ENCODE measurements around the gene FGF8. TPM values are rescaled to one million over a fixed set of nuclear protein-coding genes. Genes with fewer than 3 reads are reported as not detected.
"Not testable (repeated sequence)": the region's sequence is repeated elsewhere in the genome, so short reads cannot be mapped to it uniquely, and the experiment has no call there.

FGF8 gene
- total RNA-seq: not detected
- long read RNA-seq: 0 reads

- no peak for ATAC-seq
- no peak for DNase-seq
- intact Hi-C loops (cut with micrococcal nuclease): loop anchor here (10.0 kb wide), 1 partner anchor 171 kb away; no protein-coding TSS in a partner anchor
These were observed at the start of gene FGF8 for GRCh38 chr10:101775273-101776160. TSS of gene FGF8 (minus strand) at chr10:101776114. CDS start at chr10:101775900, 214 bp downstream.

GRCh38 chr10:101824736-101825135 lies 48.8 kb upstream of the FGF8 start:
- ATAC-seq (no peak), DNase-seq (no peak)
- intact Hi-C loops (cut with micrococcal nuclease): no loop called here

GRCh38 chr10:101818872-101819633 lies 43.1 kb upstream of the FGF8 start:
- intact Hi-C loops (cut with micrococcal nuclease): no loop called here
- no peak for DNase-seq
- ATAC-seq: peak; percentile 8

- DNase-seq (peak; percentile 98), ATAC-seq (peak; percentile 92)
- intact Hi-C loops (cut with micrococcal nuclease): no loop called here
These were observed 42.4 kb upstream of the FGF8 start, which contains the start of gene OGA for GRCh38 chr10:101818119-101818871. TSS of gene OGA (minus strand) at chr10:101818444. CDS start at chr10:101818022, 422 bp downstream.

- intact Hi-C loops (cut with micrococcal nuclease): no loop called here
- ATAC-seq: peak; percentile 55
- peak; percentile 93 for DNase-seq
These were observed 41.6 kb upstream of the FGF8 start for GRCh38 chr10:101817337-101818118.

- ATAC-seq (no peak), DNase-seq (no peak)
- intact Hi-C loops (cut with micrococcal nuclease): no loop called here
These were observed 41.0 kb upstream of the FGF8 start for GRCh38 chr10:101816913-101817336.

- ATAC-seq (no peak), DNase-seq (no peak)
- intact Hi-C loops (cut with micrococcal nuclease): no loop called here
These were observed 40.5 kb upstream of the FGF8 start for GRCh38 chr10:101816376-101816775.

GRCh38 chr10:101814466-101815071 lies 38.7 kb upstream of the FGF8 start:
- DNase-seq (no peak), ATAC-seq (no peak)
- intact Hi-C loops (cut with micrococcal nuclease): no loop called here

GRCh38 chr10:101812606-101813005 lies 36.7 kb upstream of the FGF8 start:
- DNase-seq (no peak), ATAC-seq (peak; percentile 32)
- intact Hi-C loops (cut with micrococcal nuclease): no loop called here

- intact Hi-C loops (cut with micrococcal nuclease): no loop called here
- ATAC-seq: no peak
- no peak for DNase-seq
These were observed 31.2 kb upstream of the FGF8 start for GRCh38 chr10:101807158-101807557.

GRCh38 chr10:101803511-101803910 lies 27.6 kb upstream of the FGF8 start:
- intact Hi-C loops (cut with micrococcal nuclease): no loop called here
- ATAC-seq: no peak
- DNase-seq: no peak

GRCh38 chr10:101797403-101798059 lies 21.6 kb upstream of the FGF8 start:
- ATAC-seq: no peak
- no peak for DNase-seq
- intact Hi-C loops (cut with micrococcal nuclease): no loop called here

GRCh38 chr10:101793526-101793925 lies 17.6 kb upstream of the FGF8 start:
- ATAC-seq: no peak
- no peak for DNase-seq
- intact Hi-C loops (cut with micrococcal nuclease): no loop called here

- DNase-seq (no peak), ATAC-seq (no peak)
- intact Hi-C loops (cut with micrococcal nuclease): no loop called here
These were observed 13.8 kb upstream of the FGF8 start for GRCh38 chr10:101789686-101790085.

GRCh38 chr10:101789231-101789630 lies 13.3 kb upstream of the FGF8 start:
- intact Hi-C loops (cut with micrococcal nuclease); ATAC-seq; DNase-seq: not testable (repeated sequence)

- no peak for ATAC-seq
These were observed 9.9 kb upstream of the FGF8 start for GRCh38 chr10:101785801-101786200.

GRCh38 chr10:101784558-101784957 lies 8.6 kb upstream of the FGF8 start:
- DNase-seq (no peak), ATAC-seq (no peak)
- intact Hi-C loops (cut with micrococcal nuclease): no loop called here

More at GRCh38 chr10:101785801-101786200, 9.9 kb upstream of the FGF8 start:
- intact Hi-C loops (cut with micrococcal nuclease): no loop called here
- DNase-seq: no peak

GRCh38 chr10:101783736-101784118 lies 7.8 kb upstream of the FGF8 start:
- no peak for DNase-seq
- intact Hi-C loops (cut with micrococcal nuclease): no loop called here

More at GRCh38 chr10:101783736-101784118, 7.8 kb upstream of the FGF8 start:
- ATAC-seq: no peak

Measured in left ventricle myocardium superior (tissue), 1 donor.